Neural progenitor cell (in vitro differentiated cells): ENCODE data around the gene PSMB7. TPM values are rescaled to one million over a fixed set of nuclear protein-coding genes. Genes with fewer than 3 reads are reported as not detected.

Experiments
- DNase-seq: peaks from one replicate; pipeline ENCODE4 v3.0.0-alpha.2; 2016; ENCODE audit warnings: low spot score
- H2AFZ ChIP-seq: fragments of 200-600 bp; sonication (generic); replicated peaks from 2 replicates; pipeline ENCODE4 v1.6.1; 2016; ENCODE audit warnings: antibody characterized with exemption
- H3F3A ChIP-seq: fragments of 200-600 bp; sonication (generic); 2 replicates; pipeline ENCODE4 v1.6.1; 2016; ENCODE audit warnings: antibody characterized with exemption, low read depth
- H3K27ac ChIP-seq: fragments of 200-600 bp; sonication (generic); 2 replicates; pipeline ENCODE4 v1.5.1; 2016; ENCODE audit warnings: mild to moderate bottlenecking
- H3K27me3 ChIP-seq: fragments of 200-600 bp; sonication (generic); 2 replicates; pipeline ENCODE4 v1.6.1; 2016; ENCODE audit warnings: mild to moderate bottlenecking, moderate library complexity
- H3K36me3 ChIP-seq: fragments of 200-600 bp; sonication (generic); 2 replicates; pipeline ENCODE4 v1.5.1; 2016
- H3K4me1 ChIP-seq: fragments of 200-600 bp; sonication (generic); 2 replicates; pipeline ENCODE4 v1.6.1; 2016; ENCODE audit warnings: mixed run types
- H3K4me2 ChIP-seq: fragments of 200-600 bp; sonication (generic); 2 replicates; pipeline ENCODE4 v1.6.1; 2016
- H3K4me3 ChIP-seq: fragments of 200-600 bp; sonication (generic); 2 replicates; pipeline ENCODE4 v1.5.1; 2016
- H3K79me2 ChIP-seq: fragments of 200-600 bp; sonication (generic); 2 replicates; pipeline ENCODE4 v1.6.1; 2016; ENCODE audit warnings: low read depth
- H3K9ac ChIP-seq: fragments of 200-600 bp; sonication (generic); 2 replicates; pipeline ENCODE4 v1.6.1; 2016
- H3K9me3 ChIP-seq: fragments of 200-600 bp; sonication (generic); 2 replicates; pipeline ENCODE4 v1.5.1; 2016; ENCODE audit warnings: low read depth
- H4K20me1 ChIP-seq: fragments of 200-600 bp; sonication (generic); 2 replicates; pipeline ENCODE4 v1.6.1; 2016; ENCODE audit warnings: low read depth
- H3K27ac Mint-ChIP-seq: 3 replicates; pipeline ENCODE4 v1.8.0; 2021; ENCODE audit warnings: mixed read lengths
- H3K27me3 Mint-ChIP-seq: 2 replicates; pipeline ENCODE4 v1.8.0; 2022; ENCODE audit warnings: low read depth, mild to moderate bottlenecking, inconsistent platforms, moderate library complexity, mixed read lengths; ENCODE audit not compliant: insufficient read depth
- H3K36me3 Mint-ChIP-seq: 3 replicates; pipeline ENCODE4 v1.8.0; 2021; ENCODE audit warnings: mixed read lengths
- H3K4me1 Mint-ChIP-seq: 3 replicates; pipeline ENCODE4 v1.8.0; 2021; ENCODE audit warnings: mixed read lengths
- H3K4me3 Mint-ChIP-seq: 3 replicates; pipeline ENCODE4 v1.8.0; 2021; ENCODE audit warnings: mild to moderate bottlenecking, moderate library complexity, mixed read lengths
- H3K9me3 Mint-ChIP-seq: 3 replicates; pipeline ENCODE4 v1.8.0; 2020; ENCODE audit warnings: mixed read lengths
- CTCF ChIP-seq: fragments of 200-600 bp; sonication (generic); IDR thresholded peaks from 2 replicates; pipeline ENCODE4 v1.5.1; 2017; ENCODE audit warnings: antibody characterized with exemption, mild to moderate bottlenecking
- EZH2 ChIP-seq: fragments of 200-600 bp; sonication (generic); IDR thresholded peaks from 2 replicates; pipeline ENCODE4 v1.6.1; 2017; ENCODE audit warnings: antibody characterized with exemption, mild to moderate bottlenecking, moderate library complexity
- EZH2phosphoT487 ChIP-seq: fragments of 200-600 bp; sonication (generic); IDR thresholded peaks from 2 replicates; pipeline ENCODE4 v1.6.1; 2017; ENCODE audit warnings: antibody characterized with exemption
- total RNA-seq: library from RNA; depleted of rRNA; stranded (reverse); fragments of >200 nt; gene quantifications from 2 replicates; pipeline ENCODE4 v1.2.3, GENCODE V29; 2015; ENCODE audit warnings: low replicate concordance

PSMB7 gene
- total RNA-seq, 1 donor from 2014 or later: 249 TPM

GRCh38 chr9:124361128-124361527 lies 54.1 kb downstream of the PSMB7 start:
- Mint-ChIP-seq H3K4me1 (peaks cover 41% of the 10 kb centered on the region), H3K27me3 (peaks cover 4% of the 10 kb centered on the region), H3K9me3 (no peaks in the 10 kb centered on the region), H3K4me3 (no peak overlapping the region), H3K27ac (no peak overlapping the region), H3K36me3 (peaks cover 12% of the 10 kb centered on the region)
- H3K4me3 ChIP-seq: no peak overlapping the region
- TF ChIP-seq EZH2: no peak
- no peak for TF ChIP-seq CTCF
- TF ChIP-seq EZH2phosphoT487: no peak
- H3K9me3 ChIP-seq: no peaks in the 10 kb centered on the region
- H3K4me2 ChIP-seq: no peak overlapping the region
- no peaks in the 10 kb centered on the region for H3K36me3 ChIP-seq
- peaks cover 88% of the 10 kb centered on the region for H3K79me2 ChIP-seq
- peaks cover 93% of the 10 kb centered on the region for H4K20me1 ChIP-seq
- H2AFZ ChIP-seq: no peak overlapping the region
- no peak for DNase-seq
- H3K4me1 ChIP-seq: peaks cover 20% of the 10 kb centered on the region
- H3K9ac ChIP-seq: no peak overlapping the region
- no peaks in the 10 kb centered on the region for H3K27me3 ChIP-seq
- H3F3A ChIP-seq: peaks cover 5% of the 10 kb centered on the region
- H3K27ac ChIP-seq: no peak overlapping the region

- peaks cover 37% of the 10 kb centered on the region for H3K4me1 Mint-ChIP-seq
- H3K4me1 ChIP-seq: peaks cover 12% of the 10 kb centered on the region
- no peak overlapping the region for H3K4me3 ChIP-seq
- H4K20me1 ChIP-seq: peaks cover 93% of the 10 kb centered on the region
- H3K27me3 Mint-ChIP-seq: peaks cover 4% of the 10 kb centered on the region
- peaks cover 80% of the 10 kb centered on the region for H3K79me2 ChIP-seq
- no peak overlapping the region for H3K27ac Mint-ChIP-seq
- no peaks in the 10 kb centered on the region for H3K27me3 ChIP-seq
- TF ChIP-seq EZH2: no peak
- no peak for TF ChIP-seq EZH2phosphoT487
- TF ChIP-seq CTCF: no peak
- no peak overlapping the region for H3K9ac ChIP-seq
- peaks cover 5% of the 10 kb centered on the region for H3F3A ChIP-seq
- peaks cover 12% of the 10 kb centered on the region for H3K36me3 Mint-ChIP-seq
- no peak for DNase-seq
- no peak overlapping the region for H3K27ac ChIP-seq
- no peaks in the 10 kb centered on the region for H3K9me3 ChIP-seq
- no peaks in the 10 kb centered on the region for H3K36me3 ChIP-seq
- H3K9me3 Mint-ChIP-seq: no peaks in the 10 kb centered on the region
- no peak overlapping the region for H2AFZ ChIP-seq
- no peak overlapping the region for H3K4me2 ChIP-seq
- no peak overlapping the region for H3K4me3 Mint-ChIP-seq
These were observed 55.2 kb downstream of the PSMB7 start for GRCh38 chr9:124359855-124360678.

- TF ChIP-seq CTCF (no peak), EZH2 (no peak), EZH2phosphoT487 (no peak)
- Histone ChIP-seq H2AFZ (no peak overlapping the region), H3K9ac (no peak overlapping the region), H3K36me3 (no peaks in the 10 kb centered on the region), H3K27me3 (no peaks in the 10 kb centered on the region), H3K27ac (no peak overlapping the region), H3K4me2 (no peak overlapping the region), H3K79me2 (peaks cover 75% of the 10 kb centered on the region), H3F3A (peaks cover under 1% of the 10 kb centered on the region), H3K4me1 (peaks cover 6% of the 10 kb centered on the region), H4K20me1 (peaks cover 87% of the 10 kb centered on the region), H3K9me3 (no peaks in the 10 kb centered on the region), H3K4me3 (no peak overlapping the region)
- no peak overlapping the region for H3K27ac Mint-ChIP-seq
- H3K27me3 Mint-ChIP-seq: peaks cover 4% of the 10 kb centered on the region
- H3K4me3 Mint-ChIP-seq: no peak overlapping the region
- H3K36me3 Mint-ChIP-seq: peaks cover 12% of the 10 kb centered on the region
- no peaks in the 10 kb centered on the region for H3K9me3 Mint-ChIP-seq
- H3K4me1 Mint-ChIP-seq: peaks cover 31% of the 10 kb centered on the region
- DNase-seq: no peak
These were observed 55.8 kb downstream of the PSMB7 start for GRCh38 chr9:124359426-124359825.
